Ovary (tissue), 9 donors: ENCODE measurements around the gene SYNDIG1. TPM values are rescaled to one million over a fixed set of nuclear protein-coding genes. Genes with fewer than 3 reads are reported as not detected.

Source experiments
- DNase-seq, 5 donors: peaks; one replicate each; pipeline ENCODE4 v3.0.0-alpha.2; 2019 to 2020
- H3K27ac ChIP-seq, 2 donors: fragments of 200-600 bp; one replicate each; pipeline versions ENCODE4 v1.5.1 to v1.8.0; 2019 to 2022
- H3K27me3 ChIP-seq: fragments of 200-600 bp; one replicate; pipeline ENCODE4 v1.8.0; 2022
- H3K36me3 ChIP-seq: fragments of 200-600 bp; sonication (generic); one replicate; pipeline ENCODE4 v1.5.1; 2019
- H3K4me1 ChIP-seq: one replicate; pipeline ENCODE4 v1.8.1; 2013; ENCODE audit warnings: mild to moderate bottlenecking, moderate library complexity; ENCODE audit not compliant: insufficient read depth
- H3K4me3 ChIP-seq: fragments of 200-600 bp; sonication (generic); one replicate; pipeline ENCODE4 v1.5.1; 2017
- H3K9me3 ChIP-seq, 2 donors: fragments of 200-600 bp in 1 of 2; sonication (generic) in 1 of 2; one replicate each; pipeline versions ENCODE4 v1.5.1 to v1.8.1; 2013 to 2019; ENCODE audit warnings: mild to moderate bottlenecking in 1 of 2, moderate library complexity in 1 of 2
- CTCF ChIP-seq, 3 donors: fragments of 450-650 bp in 2 of 3; fragments of 200-600 bp in 1 of 3; IDR thresholded peaks; one replicate each; pipeline versions ENCODE4 v1.5.1 to v1.8.0; 2016 to 2022; ENCODE audit warnings: antibody characterized with exemption in 3 of 3, mild to moderate bottlenecking in 1 of 3
- EP300 ChIP-seq: sonication (generic); formaldehyde crosslinking; IDR thresholded peaks from one replicate; pipeline ENCODE4 v1.6.1; 2017; ENCODE audit warnings: antibody characterized with exemption
- POLR2A ChIP-seq: fragments of 450-650 bp; IDR thresholded peaks from one replicate; pipeline ENCODE4 v1.6.1; 2017; ENCODE audit warnings: antibody characterized with exemption, mild to moderate bottlenecking, moderate library complexity
- WGBS, 3 donors: extraction: QIAGEN DNeasy Blood & Tissue Kit in 1 of 3; methylation state at CpG; one replicate each; pipeline versions ENCODE4 v1.1.5 to v1.1.7; 2013 to 2017; 5-methylcytosine and 5-hydroxymethylcytosine counted together
- intact Hi-C, 4 donors: fragments of 100-400 bp; cut with DNase I; formaldehyde crosslinking; loops; one replicate each; pipeline versions ENCODE4 v1.11.0 to v1.15.1; 2022 to 2023
- polyA plus RNA-seq, 2 donors: library from polyadenylated mRNA; stranded (reverse); fragments of 200-250 nt in 1 of 2; fragments of 350-450 nt in 1 of 2; fragmentation: Illumina TruSeq in 1 of 2; extraction: RNeasy Lipid Tissue Mini Kit (QIAGEN cat#74804) in 1 of 2; gene quantifications; one replicate each; pipeline ENCODE4 v1.2.3, GENCODE V29; 2013 to 2014
- total RNA-seq, 7 donors: library from RNA; depleted of rRNA in 2 of 7; stranded (reverse); fragments of >200 nt in 2 of 7; fragmentation: NEBNext Ultra II Directional in 3 of 7; extraction: Animal tissue kit (Norgen Biotek cat#: 25700) in 3 of 7; gene quantifications; one replicate each; pipeline versions ENCODE4 v1.1.0 to v1.2.4, GENCODE V29; 2016 to 2023
- donor health status: DM: no; HTN: no; CAD: no; lungs with moderate emphysema.
- donor health status: DM: no; HTN: no; CAD: no.
- donor health status: Bipolar disorder and iron deficiency.
- donor health status: DM: yes; HTN: yes; CAD: no.
- donor health status: DM: no; HTN: no; CAD: no.
- donor health status: DM: yes; HTN: yes; CAD: no.

SYNDIG1 gene
- total and polyA plus RNA-seq, 9 donors = 0.10 to 6.8 (median 1.1) TPM; not detected in 1

- DNase-seq = peak in 1 of 5 donors; percentile 0
- no peaks in the 10 kb centered on the region for H3K4me1 ChIP-seq
- intact Hi-C loops = loop anchor here in 1 of 4 donors (10.0 kb wide), 1 partner anchor 62 kb away; no protein-coding TSS in a partner anchor
- no peaks in the 10 kb centered on the region for H3K27me3 ChIP-seq
- H3K27ac ChIP-seq = no peak overlapping the region
- no peaks in the 10 kb centered on the region for H3K36me3 ChIP-seq
- no peaks in the 10 kb centered on the region for H3K9me3 ChIP-seq
- WGBS, 3 donors = 81 to 86% (median 82%) methylated on average over 6 of the region's 6 CpGs
- TF ChIP-seq CTCF (IDR thresholded peaks at IDR 0.05) (no peak), POLR2A (no peak)
- H3K4me3 ChIP-seq = no peak overlapping the region
Observed at GRCh38 chr20:24676978-24677370, 207.5 kb downstream of the SYNDIG1 start.

GRCh38 chr20:24677626-24678315 is 208.3 kb downstream of the SYNDIG1 start:
- 75 to 89% (median 78%) methylated on average over 9 of the region's 9 CpGs for WGBS, 3 donors
- DNase-seq = peak in 1 of 5 donors; percentile 4
- Histone ChIP-seq H3K27ac (no peak overlapping the region), H3K4me1 (no peaks in the 10 kb centered on the region), H3K27me3 (no peaks in the 10 kb centered on the region), H3K9me3 (no peaks in the 10 kb centered on the region), H3K4me3 (no peak overlapping the region), H3K36me3 (no peaks in the 10 kb centered on the region)
- intact Hi-C loops = loop anchor here in 1 of 4 donors (10.0 kb wide), 1 partner anchor 63 kb away; no protein-coding TSS in a partner anchor
- TF ChIP-seq CTCF (IDR thresholded peaks at IDR 0.05) = no peak
- no peak for TF ChIP-seq POLR2A
- TF ChIP-seq EP300 = no peak

GRCh38 chr20:24678351-24679106 is 209.1 kb downstream of the SYNDIG1 start:
- DNase-seq = peak in 1 of 5 donors; percentile 23
- H3K27ac ChIP-seq = no peak overlapping the region
- intact Hi-C loops = loop anchor here in 1 of 4 donors (10.0 kb wide), 1 partner anchor 64 kb away; no protein-coding TSS in a partner anchor
- TF ChIP-seq POLR2A (no peak), CTCF (IDR thresholded peaks at IDR 0.05) (no peak), EP300 (no peak)
- no peaks in the 10 kb centered on the region for H3K9me3 ChIP-seq
- no peaks in the 10 kb centered on the region for H3K36me3 ChIP-seq
- 84 to 87% (median 86%) methylated on average over 15 of the region's 15 CpGs for WGBS, 3 donors
- no peak overlapping the region for H3K4me3 ChIP-seq
- no peaks in the 10 kb centered on the region for H3K4me1 ChIP-seq
- H3K27me3 ChIP-seq = no peaks in the 10 kb centered on the region

GRCh38 chr20:24679448-24680047 is 210.1 kb downstream of the SYNDIG1 start:
- Histone ChIP-seq H3K4me3 (no peak overlapping the region), H3K27ac (no peak overlapping the region), H3K4me1 (peaks cover 1% of the 10 kb centered on the region), H3K27me3 (no peaks in the 10 kb centered on the region), H3K36me3 (no peaks in the 10 kb centered on the region), H3K9me3 (no peaks in the 10 kb centered on the region)
- peak in 1 of 5 donors; percentile 1 for DNase-seq
- no peak for TF ChIP-seq POLR2A
- no peak for TF ChIP-seq EP300
- no peak for TF ChIP-seq CTCF (IDR thresholded peaks at IDR 0.05)
- 76 to 80% (median 80%) methylated on average over 9 of the region's 9 CpGs for WGBS, 3 donors
- intact Hi-C loops = loop anchor here in 1 of 4 donors (10.0 kb wide), 1 partner anchor 65 kb away; no protein-coding TSS in a partner anchor
